ENCODE measurements around the gene NKIRAS2.
"Not testable (repeated sequence)": the region's sequence is repeated elsewhere in the genome, so short reads cannot be mapped to it uniquely, and the experiment has no call there.

The NKIRAS2 gene

GRCh38 chr17:42016941-42017865 is 2.7 kb upstream of the NKIRAS2 start, which contains the start of gene DNAJC7:
Gene DNAJC7 (minus strand): TSS chr17:42017439. CDS start chr17:42017416, 23 bp downstream.
- peak; percentile 93 for ATAC-seq
- TF ChIP-seq ZFP30 (CRISPR knock-in tag; IDR thresholded peaks at IDR 0.05) = no peak
- no peak for TF ChIP-seq ZNF70 (CRISPR knock-in tag; IDR thresholded peaks at IDR 0.05)

GRCh38 chr17:42017866-42018200 is 2.1 kb upstream of the NKIRAS2 start:
- TF ChIP-seq PPARA (CRISPR knock-in tag; IDR thresholded peaks at IDR 0.05; ENCODE audit: borderline replicate concordance) (no peak), CREB5 (CRISPR knock-in tag; IDR thresholded peaks at IDR 0.05; ENCODE audit: low read depth) (no peak), BACH2 (CRISPR knock-in tag; IDR thresholded peaks at IDR 0.05; ENCODE audit: borderline replicate concordance) (no peak), RARB (CRISPR knock-in tag; IDR thresholded peaks at IDR 0.05) (no peak), POU6F1 (CRISPR knock-in tag; IDR thresholded peaks at IDR 0.05; ENCODE audit: borderline replicate concordance, low read depth) (no peak), ZFP3 (CRISPR knock-in tag; IDR thresholded peaks at IDR 0.05) (no peak)
- no peak for ATAC-seq

GRCh38 chr17:42018339-42018738 is 1.6 kb upstream of the NKIRAS2 start:
- no peak for TF ChIP-seq PATZ1 (CRISPR knock-in tag; IDR thresholded peaks at IDR 0.05; ENCODE audit: borderline replicate concordance)
- ATAC-seq = no peak

- no peak for ATAC-seq
- TF ChIP-seq CSRNP3 (CRISPR knock-in tag; IDR thresholded peaks at IDR 0.05) = no peak
- TF ChIP-seq TOX (CRISPR knock-in tag; IDR thresholded peaks at IDR 0.05; ENCODE audit: borderline replicate concordance) = no peak
- TF ChIP-seq POU6F1 (CRISPR knock-in tag; IDR thresholded peaks at IDR 0.05; ENCODE audit: borderline replicate concordance, low read depth) = no peak
- TF ChIP-seq ISL1 (CRISPR knock-in tag; IDR thresholded peaks at IDR 0.05) = no peak
- no peak for TF ChIP-seq ZNF70 (CRISPR knock-in tag; IDR thresholded peaks at IDR 0.05)
- TF ChIP-seq BACH2 (CRISPR knock-in tag; IDR thresholded peaks at IDR 0.05; ENCODE audit: borderline replicate concordance) = no peak
- no peak for TF ChIP-seq SNAI2 (CRISPR knock-in tag; IDR thresholded peaks at IDR 0.05)
- TF ChIP-seq TSHZ2 (CRISPR knock-in tag; IDR thresholded peaks at IDR 0.05) = no peak
- TF ChIP-seq CREB5 (CRISPR knock-in tag; IDR thresholded peaks at IDR 0.05; ENCODE audit: low read depth) = no peak
- TF ChIP-seq ESRRG (CRISPR knock-in tag; IDR thresholded peaks at IDR 0.05) = no peak
- TF ChIP-seq TCF4 (CRISPR knock-in tag; IDR thresholded peaks at IDR 0.05; ENCODE audit: borderline replicate concordance) = no peak
These were observed 902 bp upstream of the NKIRAS2 start for GRCh38 chr17:42018988-42019387.

GRCh38 chr17:42020845-42021244 is 955 bp downstream of the NKIRAS2 start:
- not testable (repeated sequence) for ATAC-seq
